ENCODE results near the gene TIGD2. TPM values are rescaled to one million over a fixed set of nuclear protein-coding genes. Genes with fewer than 3 reads are reported as not detected.

TIGD2 gene
- total RNA-seq, 1 donor from 2014 or later: 8.2 TPM

DNA sequence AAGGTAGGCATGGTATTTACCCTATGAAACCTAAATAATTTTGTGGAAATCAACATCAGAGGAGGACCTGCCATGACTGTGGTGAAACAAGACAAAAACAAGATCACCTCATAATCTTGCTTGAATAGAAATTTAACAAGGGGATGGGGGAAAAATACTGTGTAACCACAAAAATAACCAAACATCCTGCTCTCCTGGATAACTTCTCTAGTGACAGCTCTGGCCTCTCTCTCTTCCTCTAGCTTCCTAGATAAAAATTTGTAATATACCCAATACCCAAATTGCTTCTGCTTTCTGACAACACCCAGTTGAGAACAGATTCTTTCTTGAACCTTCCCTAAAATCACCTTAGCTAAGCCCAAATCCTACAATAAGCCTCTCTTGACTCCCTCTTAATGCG, 11.9 kb upstream of the TIGD2 start:
- peaks cover 24% of the 10 kb centered on the region for H3K4me1 Mint-ChIP-seq
- H3K27ac Mint-ChIP-seq: no peak overlapping the region
- TF ChIP-seq, protein P1, sequence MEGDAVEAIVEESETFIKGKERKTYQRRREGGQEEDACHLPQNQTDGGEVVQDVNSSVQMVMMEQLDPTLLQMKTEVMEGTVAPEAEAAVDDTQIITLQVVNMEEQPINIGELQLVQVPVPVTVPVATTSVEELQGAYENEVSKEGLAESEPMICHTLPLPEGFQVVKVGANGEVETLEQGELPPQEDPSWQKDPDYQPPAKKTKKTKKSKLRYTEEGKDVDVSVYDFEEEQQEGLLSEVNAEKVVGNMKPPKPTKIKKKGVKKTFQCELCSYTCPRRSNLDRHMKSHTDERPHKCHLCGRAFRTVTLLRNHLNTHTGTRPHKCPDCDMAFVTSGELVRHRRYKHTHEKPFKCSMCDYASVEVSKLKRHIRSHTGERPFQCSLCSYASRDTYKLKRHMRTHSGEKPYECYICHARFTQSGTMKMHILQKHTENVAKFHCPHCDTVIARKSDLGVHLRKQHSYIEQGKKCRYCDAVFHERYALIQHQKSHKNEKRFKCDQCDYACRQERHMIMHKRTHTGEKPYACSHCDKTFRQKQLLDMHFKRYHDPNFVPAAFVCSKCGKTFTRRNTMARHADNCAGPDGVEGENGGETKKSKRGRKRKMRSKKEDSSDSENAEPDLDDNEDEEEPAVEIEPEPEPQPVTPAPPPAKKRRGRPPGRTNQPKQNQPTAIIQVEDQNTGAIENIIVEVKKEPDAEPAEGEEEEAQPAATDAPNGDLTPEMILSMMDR (IDR thresholded peaks at IDR 0.05): no peak
- peaks cover 7% of the 10 kb centered on the region for H3K9me3 Mint-ChIP-seq
- POLR2A ChIA-PET: no interaction called here
- DNase-seq (no peak), ATAC-seq (ENCODE audit: low read depth) (no peak)
- CTCF ChIA-PET: no interaction called here
- H3K36me3 Mint-ChIP-seq (ENCODE audit: low read depth): no peaks in the 10 kb centered on the region
- intact Hi-C loops (cut with micrococcal nuclease): no loop called here
- H3K4me3 Mint-ChIP-seq: no peak overlapping the region
- no peaks in the 10 kb centered on the region for H3K27me3 Mint-ChIP-seq

DNA sequence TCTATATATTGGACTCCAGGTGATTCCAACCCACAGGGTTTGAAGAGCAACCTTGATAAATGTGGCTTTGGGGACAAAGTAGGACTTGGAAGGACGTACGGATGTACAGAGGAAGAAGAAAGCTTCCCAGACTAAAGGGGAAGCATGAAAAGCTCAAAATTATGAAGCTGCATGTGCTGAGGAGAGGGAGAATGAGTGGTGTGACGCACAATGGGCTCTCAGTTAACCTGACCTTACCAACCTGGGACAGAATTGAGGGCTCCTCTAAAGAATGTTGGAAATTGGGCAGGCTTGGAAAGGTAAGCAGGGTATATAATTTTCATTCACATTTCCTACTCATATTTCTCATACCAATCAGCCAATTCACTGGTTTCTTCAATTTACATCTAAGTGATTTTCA, 10.5 kb upstream of the TIGD2 start:
- ATAC-seq (ENCODE audit: low read depth) (peak; percentile 25), DNase-seq (no peak)
- H3K27ac Mint-ChIP-seq: peak overlapping the region; percentile 87
- ChIA-PET CTCF (interaction anchor here (2.2 kb wide), 1 partner anchor 78 kb away, joined by 7 read pairs; no protein-coding TSS in a partner anchor), POLR2A (interaction anchor here (1.0 kb wide), 2 partner anchors 11 to 816 kb away, joined by 3 read pairs; partner anchors contain the start of genes PPM1K and TIGD2)
- peaks cover 7% of the 10 kb centered on the region for H3K9me3 Mint-ChIP-seq
- H3K4me1 Mint-ChIP-seq: peaks cover 24% of the 10 kb centered on the region
- H3K36me3 Mint-ChIP-seq (ENCODE audit: low read depth): no peaks in the 10 kb centered on the region
- H3K27me3 Mint-ChIP-seq: no peaks in the 10 kb centered on the region
- peak overlapping the region; percentile 67 for H3K4me3 Mint-ChIP-seq
- intact Hi-C loops (cut with micrococcal nuclease): loop anchor here (1.0 kb wide), 1 partner anchor 10 kb away; the partner anchor contains the start of gene TIGD2
- TF ChIP-seq, protein P1 (IDR thresholded peaks at IDR 0.05): no peak

- ChIA-PET POLR2A (interaction anchor here (1.0 kb wide), 2 partner anchors 10 to 817 kb away, joined by 3 read pairs; partner anchors contain the start of genes PPM1K and TIGD2), CTCF (interaction anchor here (2.2 kb wide), 1 partner anchor 79 kb away, joined by 7 read pairs; no protein-coding TSS in a partner anchor)
- ATAC-seq (ENCODE audit: low read depth) (peak; percentile 79), DNase-seq (no peak)
- TF ChIP-seq, protein P1 (IDR thresholded peaks at IDR 0.05): no peak
- Mint-ChIP-seq H3K27me3 (no peaks in the 10 kb centered on the region), H3K9me3 (peaks cover 7% of the 10 kb centered on the region), H3K36me3 (ENCODE audit: low read depth) (no peaks in the 10 kb centered on the region), H3K4me1 (peaks cover 24% of the 10 kb centered on the region), H3K27ac (peak overlapping the region; percentile 87), H3K4me3 (peak overlapping the region; percentile 67)
- intact Hi-C loops (cut with micrococcal nuclease): loop anchor here (1.0 kb wide), 1 partner anchor 10 kb away; the partner anchor contains the start of gene TIGD2
These were observed 9.8 kb upstream of the TIGD2 start for GRCh38 chr4:89101256-89102161.

DNA sequence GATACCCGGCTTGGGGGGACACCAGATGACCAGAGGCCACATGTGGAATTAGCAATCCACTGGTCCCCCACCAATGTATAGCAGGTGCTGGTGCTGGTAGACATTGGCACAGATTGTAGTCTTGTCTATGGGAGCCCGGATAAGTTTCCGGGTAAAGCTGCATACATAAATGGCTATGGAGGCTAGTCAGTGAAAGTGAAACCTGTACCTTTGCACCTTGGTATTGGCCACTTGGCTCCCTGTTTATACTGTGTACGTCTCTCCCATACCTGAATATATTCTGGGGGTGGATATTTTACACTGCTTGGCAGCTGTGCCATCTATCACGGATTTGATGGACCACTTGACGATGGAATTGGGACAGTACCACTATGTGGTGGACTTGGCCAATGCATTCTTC, 5.6 kb upstream of the TIGD2 start:
- no peak overlapping the region for H3K27ac Mint-ChIP-seq
- H3K4me3 Mint-ChIP-seq: no peak overlapping the region
- no peaks in the 10 kb centered on the region for H3K27me3 Mint-ChIP-seq
- TF ChIP-seq, protein P1 (IDR thresholded peaks at IDR 0.05): no peak
- H3K9me3 Mint-ChIP-seq: peaks cover 6% of the 10 kb centered on the region
- intact Hi-C loops (cut with micrococcal nuclease): no loop called here
- no peak for DNase-seq
- no peak for ATAC-seq (ENCODE audit: low read depth)
- H3K36me3 Mint-ChIP-seq (ENCODE audit: low read depth): no peaks in the 10 kb centered on the region
- ChIA-PET CTCF (no interaction called here), POLR2A (no interaction called here)
- H3K4me1 Mint-ChIP-seq: peaks cover 24% of the 10 kb centered on the region

- no peaks in the 10 kb centered on the region for H3K36me3 Mint-ChIP-seq (ENCODE audit: low read depth)
- peaks cover 25% of the 10 kb centered on the region for H3K4me1 Mint-ChIP-seq
- no peak overlapping the region for H3K4me3 Mint-ChIP-seq
- POLR2A ChIA-PET: interaction anchor here (0.8 kb wide), 1 partner anchor 211 kb away, joined by 7 read pairs; no protein-coding TSS in a partner anchor
- intact Hi-C loops (cut with micrococcal nuclease): no loop called here
- H3K27ac Mint-ChIP-seq: no peak overlapping the region
- TF ChIP-seq, protein P1 (IDR thresholded peaks at IDR 0.05): no peak
- ATAC-seq (ENCODE audit: low read depth): no peak
- CTCF ChIA-PET: no interaction called here
- H3K27me3 Mint-ChIP-seq: no peaks in the 10 kb centered on the region
- H3K9me3 Mint-ChIP-seq: peaks cover 10% of the 10 kb centered on the region
- no peak for DNase-seq
These were observed 3.2 kb upstream of the TIGD2 start for GRCh38 chr4:89108091-89108490.

Measured in activated B cell treated with CpG ODN at 0.5 μM for 24 hours (primary cell).